Adrenal gland (tissue), 12 donors: ENCODE measurements around the gene AP1M1. TPM values are rescaled to one million over a fixed set of nuclear protein-coding genes. Genes with fewer than 3 reads are reported as not detected.
A peak's percentile ranks its signal among the peaks of the same experiment; 100 is the strongest.
"Not testable (repeated sequence)": the region's sequence is repeated elsewhere in the genome, so short reads cannot be mapped to it uniquely, and the experiment has no call there.

Source experiments
- DNase-seq, 7 donors: peaks; one replicate each; pipeline ENCODE4 v3.0.0-alpha.2; 2019 to 2020
- H3K27ac ChIP-seq, 5 donors: fragments of 200-600 bp; sonication (generic) in 4 of 5; 1 replicate in 3 of 5; 2 replicates in 2 of 5; pipeline versions ENCODE4 v1.5.1 to v1.8.0; 2016 to 2020; ENCODE audit warnings: mild to moderate bottlenecking in 1 of 5
- H3K27me3 ChIP-seq: fragments of 200-600 bp; 2 replicates; pipeline ENCODE4 v1.8.0; 2021
- H3K36me3 ChIP-seq, 2 donors: fragments of 200-600 bp; replicated peaks in 1 of 2; 1 replicate in 1 of 2; 2 replicates in 1 of 2; pipeline versions ENCODE4 v1.5.1 to v1.8.0; 2018 to 2022
- H3K4me1 ChIP-seq, 2 donors: fragments of 200-600 bp; replicated peaks in 1 of 2; 1 replicate in 1 of 2; 2 replicates in 1 of 2; pipeline versions ENCODE4 v1.5.1 to v1.8.0; 2018 to 2021
- H3K4me3 ChIP-seq, 4 donors: fragments of 200-600 bp; sonication (generic) in 3 of 4; one replicate each; pipeline ENCODE4 v1.5.1; 2016 to 2018
- H3K9me3 ChIP-seq, 3 donors: fragments of 200-600 bp; sonication (generic) in 1 of 3; replicated peaks in 1 of 3; 1 replicate in 2 of 3; 2 replicates in 1 of 3; pipeline versions ENCODE4 v1.5.1 to v1.8.0; 2016 to 2021
- POLR2A ChIP-seq, 2 donors: fragments of 450-650 bp; IDR thresholded peaks; one replicate each; pipeline ENCODE4 v1.6.1; 2017; ENCODE audit warnings: antibody characterized with exemption in 2 of 2, mild to moderate bottlenecking in 2 of 2, moderate library complexity in 1 of 2
- WGBS, 4 donors: extraction: QIAGEN DNeasy Blood & Tissue Kit in 2 of 4; methylation state at CpG; one replicate each; pipeline versions ENCODE4 v1.1.5 to v1.1.7; 2013 to 2017; 5-methylcytosine and 5-hydroxymethylcytosine counted together
- intact Hi-C, 2 donors: fragments of 100-400 bp; cut with DNase I; formaldehyde crosslinking; loops; one replicate each; pipeline versions ENCODE4 v1.14.1 to v1.15.0; 2022 to 2023
- polyA plus RNA-seq, 3 donors: library from polyadenylated mRNA; stranded (reverse); fragments of 200-250 nt in 2 of 3; fragments of 350-450 nt in 1 of 3; fragmentation: Illumina TruSeq in 1 of 3; extraction: RNeasy Lipid Tissue Mini Kit (QIAGEN cat#74804) in 1 of 3; gene quantifications; one replicate each; pipeline ENCODE4 v1.2.3, GENCODE V29; 2013 to 2014
- total RNA-seq, 9 donors: library from RNA; depleted of rRNA in 4 of 9; stranded (reverse); fragments of >200 nt in 4 of 9; fragments of 120-200 nt in 1 of 9; fragmentation: NEBNext Ultra II Directional in 1 of 9; extraction: Animal tissue kit (Norgen Biotek cat#: 25700) in 1 of 9; gene quantifications; one replicate each; pipeline versions ENCODE4 v1.1.0 to v1.2.4, GENCODE V29; 2013 to 2023
- TF ChIP-seq, protein P1 (sequence below), 6 experiments: fragments of 450-650 bp in 4 of 6; fragments of 200-600 bp in 2 of 6; sonication (generic) in 1 of 6; IDR thresholded peaks; 1 replicate in 5 of 6; 2 replicates in 1 of 6; pipeline versions ENCODE4 v1.5.1 to v1.8.0; 2016 to 2021; ENCODE audit warnings: antibody characterized with exemption in 6 of 6, mild to moderate bottlenecking in 2 of 6, moderate library complexity in 1 of 6
- donor health status: healthy with polysubstance abuse.
- donor health status: Bipolar disorder and iron deficiency.
- donor health status: DM: yes; HTN: yes; CAD: no.
- donor health status: DM: no; HTN: no; CAD: no.
- donor health status: DM: no; HTN: no; CAD: no.
- donor health status: DM: yes; HTN: yes; CAD: no.

The AP1M1 gene
- total and polyA plus RNA-seq, 12 donors: 51.3 to 99.6 (median 82.5) TPM

DNA sequence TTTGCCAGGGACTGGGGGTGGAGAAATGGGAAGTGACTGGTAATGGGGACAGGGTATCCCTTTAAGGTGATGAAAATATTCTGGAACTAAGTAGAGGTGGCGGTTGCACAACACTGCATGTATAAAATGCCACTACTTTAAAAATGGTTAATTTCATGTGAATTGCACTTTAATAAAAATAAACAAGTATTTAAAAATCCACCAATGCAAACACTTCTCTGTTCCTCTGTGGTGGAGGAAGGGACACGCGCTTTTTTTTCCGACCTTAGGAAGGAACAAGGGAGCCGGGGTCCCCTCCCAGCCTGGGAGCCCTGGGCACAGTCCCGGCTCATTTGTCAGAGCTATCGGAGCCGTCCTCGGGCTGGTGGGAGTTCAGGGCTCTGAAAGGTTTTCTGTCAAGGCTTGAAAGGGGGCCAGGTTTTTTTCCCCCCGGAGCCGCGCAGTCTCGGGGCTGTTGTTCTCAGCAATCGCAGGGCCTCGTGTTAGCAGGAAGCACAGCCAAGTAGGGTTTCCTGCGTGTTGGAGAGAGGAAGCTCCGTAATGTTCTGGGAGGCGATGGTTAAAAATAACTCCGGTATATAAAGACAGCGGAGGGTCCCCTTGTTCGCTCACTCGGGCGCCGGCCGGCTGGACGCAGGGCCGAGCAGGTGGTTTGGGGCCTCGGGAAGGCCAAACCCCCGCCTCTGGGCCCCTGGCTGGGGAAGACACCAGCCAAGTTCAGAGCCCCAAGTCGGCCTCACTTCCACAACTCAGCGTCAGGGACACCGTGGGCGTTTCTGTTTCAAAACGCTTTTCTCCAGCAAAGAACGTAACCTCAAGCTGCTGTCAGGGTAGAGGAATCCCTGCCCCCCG, 85.7 kb downstream of the AP1M1 start:
- H3K27me3 ChIP-seq: no peaks in the 10 kb centered on the region
- peaks cover 20 to 44% of the 10 kb centered on the region in 2 donors for H3K4me1 ChIP-seq
- H3K27ac ChIP-seq: peak overlapping the region; percentile 66 to 97 (median 86)
- H3K4me3 ChIP-seq: peak overlapping the region in 1 of 4 donors; percentile 22
- intact Hi-C loops: no loop called here
- WGBS, 4 donors: 9 to 21% (median 12%) methylated on average over 31 to 36 of the region's 36 CpGs
- TF ChIP-seq POLR2A (IDR thresholded peaks at IDR 0.05): peak; percentile 56 to 62
- TF ChIP-seq, protein P1, sequence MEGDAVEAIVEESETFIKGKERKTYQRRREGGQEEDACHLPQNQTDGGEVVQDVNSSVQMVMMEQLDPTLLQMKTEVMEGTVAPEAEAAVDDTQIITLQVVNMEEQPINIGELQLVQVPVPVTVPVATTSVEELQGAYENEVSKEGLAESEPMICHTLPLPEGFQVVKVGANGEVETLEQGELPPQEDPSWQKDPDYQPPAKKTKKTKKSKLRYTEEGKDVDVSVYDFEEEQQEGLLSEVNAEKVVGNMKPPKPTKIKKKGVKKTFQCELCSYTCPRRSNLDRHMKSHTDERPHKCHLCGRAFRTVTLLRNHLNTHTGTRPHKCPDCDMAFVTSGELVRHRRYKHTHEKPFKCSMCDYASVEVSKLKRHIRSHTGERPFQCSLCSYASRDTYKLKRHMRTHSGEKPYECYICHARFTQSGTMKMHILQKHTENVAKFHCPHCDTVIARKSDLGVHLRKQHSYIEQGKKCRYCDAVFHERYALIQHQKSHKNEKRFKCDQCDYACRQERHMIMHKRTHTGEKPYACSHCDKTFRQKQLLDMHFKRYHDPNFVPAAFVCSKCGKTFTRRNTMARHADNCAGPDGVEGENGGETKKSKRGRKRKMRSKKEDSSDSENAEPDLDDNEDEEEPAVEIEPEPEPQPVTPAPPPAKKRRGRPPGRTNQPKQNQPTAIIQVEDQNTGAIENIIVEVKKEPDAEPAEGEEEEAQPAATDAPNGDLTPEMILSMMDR (IDR thresholded peaks at IDR 0.05): no peak
- no peaks in the 10 kb centered on the region for H3K36me3 ChIP-seq
- H3K9me3 ChIP-seq: no peaks in the 10 kb centered on the region
- DNase-seq: peak; percentile 61 to 89 (median 74)

DNA sequence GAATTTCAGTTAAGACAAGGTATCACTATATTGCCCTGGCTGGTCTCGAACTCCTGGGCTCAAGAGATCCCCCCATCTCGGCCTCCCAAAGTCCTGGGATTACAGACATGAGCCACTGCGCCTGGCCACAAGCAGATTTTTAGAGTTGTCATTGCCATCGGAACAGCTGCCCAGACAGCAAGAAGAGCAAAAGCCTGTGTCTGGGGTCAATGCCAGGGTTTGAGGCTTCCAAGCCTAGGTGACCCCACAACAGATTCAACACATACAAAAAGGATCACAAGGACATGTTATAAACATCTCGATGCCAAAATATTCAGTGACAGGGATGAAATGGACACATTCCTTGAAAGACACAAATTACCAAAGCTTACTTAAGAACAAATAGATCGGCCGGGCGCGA, 86.8 kb downstream of the AP1M1 start:
- Histone ChIP-seq H3K27me3 (no peaks in the 10 kb centered on the region), H3K36me3 (no peaks in the 10 kb centered on the region), H3K4me3 (no peak overlapping the region), H3K27ac (peak overlapping the region; percentile 66 to 97 (median 86)), H3K9me3 (no peaks in the 10 kb centered on the region), H3K4me1 (peaks cover 17 to 38% of the 10 kb centered on the region in 2 donors)
- intact Hi-C loops: no loop called here
- 86 to 91% (median 89%) methylated on average over 9 of the region's 9 CpGs for whole genome bisulfite sequencing, 4 donors
- no peak for DNase-seq
- TF ChIP-seq, protein P1 (IDR thresholded peaks at IDR 0.05): no peak
- no peak for TF ChIP-seq POLR2A (IDR thresholded peaks at IDR 0.05)

DNA sequence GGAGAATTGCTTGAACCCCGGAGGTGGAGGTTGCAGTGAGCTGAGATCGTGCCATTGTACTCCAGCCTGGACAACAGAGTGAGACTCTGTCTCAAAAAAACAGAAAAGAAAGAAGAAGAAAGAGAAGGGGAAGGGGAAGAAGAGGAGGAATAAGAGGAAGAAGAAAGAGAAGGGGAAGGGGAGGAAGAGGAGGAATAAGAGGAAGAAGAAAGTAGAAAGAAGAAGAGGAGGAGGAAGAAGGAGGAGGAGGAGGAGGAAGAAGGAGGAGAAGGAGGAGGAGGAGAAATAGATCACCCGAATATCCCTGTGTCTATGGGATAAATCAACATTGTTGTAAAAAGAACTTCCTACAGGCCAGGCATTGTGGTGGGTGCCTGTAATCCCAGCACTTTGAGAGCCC, 87.4 kb downstream of the AP1M1 start:
- H3K9me3 ChIP-seq, H3K4me3 ChIP-seq, H3K27me3 ChIP-seq, H3K36me3 ChIP-seq, DNase-seq, intact Hi-C loops: not testable (repeated sequence)
- 61 to 79% (median 76%) methylated on average over 3 of the region's 3 CpGs for WGBS, 4 donors
- Histone ChIP-seq H3K4me1 (peaks cover 16 to 35% of the 10 kb centered on the region in 2 donors), H3K27ac (peak overlapping the region in 4 of 5 donors; percentile 70 to 97 (median 90))

DNA sequence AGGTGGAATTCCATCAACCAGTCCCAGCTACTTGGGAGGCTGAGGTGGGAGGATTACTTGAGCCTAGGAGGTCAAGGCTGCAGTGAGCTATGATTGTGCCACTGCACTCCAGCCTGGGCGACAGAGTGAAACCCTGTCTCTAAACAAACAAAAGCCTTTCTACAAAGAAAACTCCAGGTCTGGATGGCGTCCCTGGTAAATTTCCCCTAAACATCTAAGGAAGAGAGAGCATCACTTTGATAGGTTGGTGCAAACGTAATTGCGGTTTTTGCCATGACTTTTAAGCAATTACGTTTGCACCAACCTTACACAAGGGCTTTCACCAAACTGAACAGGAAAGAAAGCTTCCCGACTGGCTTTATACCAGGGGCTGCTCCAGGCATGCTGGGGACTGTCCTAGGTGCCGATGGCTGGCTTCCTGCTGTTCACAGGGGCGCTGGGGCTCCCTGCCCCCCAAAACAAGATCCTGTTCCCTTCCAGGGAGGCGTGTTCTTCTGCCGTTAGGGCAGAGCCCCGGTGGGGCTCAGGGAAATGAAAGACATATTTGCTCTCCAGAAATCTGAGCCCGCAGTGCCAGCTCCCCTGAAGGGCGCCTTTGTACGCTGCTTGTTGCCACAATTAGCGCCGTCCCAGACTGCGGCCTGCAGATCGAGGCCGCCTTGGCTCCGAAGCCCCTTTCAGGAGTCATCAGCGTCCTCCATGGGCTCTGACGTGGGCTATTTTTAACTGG, 88.2 kb downstream of the AP1M1 start:
- intact Hi-C loops: no loop called here
- DNase-seq: no peak
- Histone ChIP-seq H3K9me3 (no peaks in the 10 kb centered on the region), H3K27ac (peak overlapping the region in 4 of 5 donors; percentile 19 to 93 (median 60)), H3K4me3 (no peak overlapping the region), H3K36me3 (no peaks in the 10 kb centered on the region), H3K4me1 (peaks cover 16 to 31% of the 10 kb centered on the region in 2 donors), H3K27me3 (no peaks in the 10 kb centered on the region)
- TF ChIP-seq, protein P1 (IDR thresholded peaks at IDR 0.05): no peak
- TF ChIP-seq POLR2A (IDR thresholded peaks at IDR 0.05): no peak
- 44 to 61% (median 50%) methylated on average over 10 to 22 of the region's 22 CpGs for WGBS, 4 donors
